Measurements from ENCODE around the gene GSDME.

Gene GSDME

DNA sequence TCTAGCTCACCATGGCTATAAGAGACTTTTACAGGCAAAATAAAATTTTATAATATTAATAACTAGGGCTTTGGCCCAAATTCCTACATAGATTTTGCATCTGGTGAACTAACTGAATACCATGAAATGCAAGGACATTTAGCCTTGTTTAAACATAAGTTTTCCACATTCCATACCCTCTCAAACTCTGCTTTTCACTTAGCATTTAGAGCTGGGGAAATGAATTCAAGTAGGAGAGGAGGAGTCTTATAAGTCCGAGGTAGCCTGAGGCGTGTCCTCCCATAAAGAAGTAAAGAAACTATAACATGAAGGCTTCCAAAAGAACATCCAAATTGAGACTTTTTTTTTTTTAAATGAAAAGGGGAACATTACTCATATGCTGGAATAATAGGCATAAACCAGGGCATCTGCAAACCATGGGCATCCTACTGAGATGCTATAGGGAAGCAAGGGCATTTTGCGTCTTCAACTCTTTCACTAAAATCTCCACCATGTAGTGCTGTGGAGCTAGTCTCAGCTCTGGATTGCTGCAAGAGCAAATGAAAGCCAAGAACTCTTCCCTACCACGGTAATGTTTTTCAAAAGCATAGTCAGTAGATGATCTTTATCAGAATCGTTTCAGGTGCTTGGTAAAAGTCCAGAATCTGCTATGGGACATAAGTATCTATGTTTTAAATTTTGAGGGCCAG lies 104.9 kb downstream of the GSDME start:
- DNase-seq (ENCODE audit: insufficient read length, low spot score) (no peak), FAIRE-seq (no peak)
- TF ChIP-seq, protein P1, sequence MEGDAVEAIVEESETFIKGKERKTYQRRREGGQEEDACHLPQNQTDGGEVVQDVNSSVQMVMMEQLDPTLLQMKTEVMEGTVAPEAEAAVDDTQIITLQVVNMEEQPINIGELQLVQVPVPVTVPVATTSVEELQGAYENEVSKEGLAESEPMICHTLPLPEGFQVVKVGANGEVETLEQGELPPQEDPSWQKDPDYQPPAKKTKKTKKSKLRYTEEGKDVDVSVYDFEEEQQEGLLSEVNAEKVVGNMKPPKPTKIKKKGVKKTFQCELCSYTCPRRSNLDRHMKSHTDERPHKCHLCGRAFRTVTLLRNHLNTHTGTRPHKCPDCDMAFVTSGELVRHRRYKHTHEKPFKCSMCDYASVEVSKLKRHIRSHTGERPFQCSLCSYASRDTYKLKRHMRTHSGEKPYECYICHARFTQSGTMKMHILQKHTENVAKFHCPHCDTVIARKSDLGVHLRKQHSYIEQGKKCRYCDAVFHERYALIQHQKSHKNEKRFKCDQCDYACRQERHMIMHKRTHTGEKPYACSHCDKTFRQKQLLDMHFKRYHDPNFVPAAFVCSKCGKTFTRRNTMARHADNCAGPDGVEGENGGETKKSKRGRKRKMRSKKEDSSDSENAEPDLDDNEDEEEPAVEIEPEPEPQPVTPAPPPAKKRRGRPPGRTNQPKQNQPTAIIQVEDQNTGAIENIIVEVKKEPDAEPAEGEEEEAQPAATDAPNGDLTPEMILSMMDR (IDR thresholded peaks at IDR 0.05; ENCODE audit: insufficient read depth, missing control alignments): no peak

All from D721Med (cell line).